Central memory CD4-positive, alpha-beta T cell (primary cell): ENCODE results near the gene SFT2D2.
A peak's percentile ranks its signal among the peaks of the same experiment; 100 is the strongest.

Source experiments
- DNase-seq: peaks from one replicate; pipeline ENCODE4 v3.0.0; 2022

SFT2D2 gene

DNA sequence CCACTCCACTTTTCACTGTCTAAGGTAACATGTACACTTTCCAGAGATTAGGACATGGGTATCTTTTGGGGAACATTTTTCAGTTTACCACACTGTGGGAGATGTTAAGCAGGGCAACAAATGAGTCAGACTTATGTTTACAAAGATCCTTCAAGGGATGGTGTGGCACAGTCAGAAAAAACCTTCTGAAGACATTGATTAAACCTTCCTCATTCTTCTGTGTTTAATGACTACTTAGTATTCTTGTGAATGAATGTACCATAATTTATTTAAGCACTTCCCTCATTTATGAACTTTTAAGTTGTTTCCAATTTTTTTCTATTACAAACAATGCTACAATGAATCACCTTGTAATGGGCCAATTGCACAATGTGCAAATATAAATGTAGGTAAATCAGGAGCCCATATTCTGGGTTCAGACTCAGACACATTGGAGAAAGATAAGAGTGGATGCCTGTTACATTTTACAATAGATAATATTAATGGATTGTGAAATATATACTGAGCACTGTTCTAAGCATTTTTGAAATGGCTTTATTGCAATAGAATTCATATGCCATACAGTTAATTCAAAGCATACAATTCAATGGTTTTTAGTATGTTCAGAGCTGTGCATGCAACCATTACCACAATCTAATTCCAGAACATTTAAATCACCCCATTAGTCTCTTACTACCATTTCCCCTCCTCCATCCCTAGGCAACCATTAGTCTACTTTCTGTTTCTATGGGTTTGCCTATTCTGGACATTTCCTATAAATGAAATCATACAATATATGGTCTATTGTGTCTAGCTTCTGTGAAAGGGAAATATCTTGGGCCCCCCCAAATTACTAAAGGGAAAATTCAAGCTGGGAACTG is 1.9 kb upstream of the SFT2D2 start:
- DNase-seq, result no peak

DNA sequence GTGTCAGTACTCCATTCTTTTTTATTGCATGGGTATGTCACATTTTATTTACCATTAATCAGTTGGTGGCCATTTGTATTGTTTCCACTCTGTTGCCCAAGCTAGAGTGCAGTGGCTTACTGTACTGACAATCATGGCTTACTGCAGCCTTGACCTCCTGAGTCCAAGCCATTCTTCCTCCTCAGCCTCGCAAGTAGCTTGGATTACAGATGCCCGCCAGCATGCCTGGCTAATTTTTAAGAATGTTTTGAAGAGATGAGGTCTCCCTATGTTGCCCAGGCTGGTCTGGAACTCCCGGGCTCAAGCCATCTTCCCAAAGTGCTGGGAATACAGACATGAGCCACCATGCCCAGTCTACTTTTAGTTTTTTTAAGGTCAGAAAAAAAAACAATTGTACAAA is 813 bp upstream of the SFT2D2 start:
- DNase-seq, result no peak

DNA sequence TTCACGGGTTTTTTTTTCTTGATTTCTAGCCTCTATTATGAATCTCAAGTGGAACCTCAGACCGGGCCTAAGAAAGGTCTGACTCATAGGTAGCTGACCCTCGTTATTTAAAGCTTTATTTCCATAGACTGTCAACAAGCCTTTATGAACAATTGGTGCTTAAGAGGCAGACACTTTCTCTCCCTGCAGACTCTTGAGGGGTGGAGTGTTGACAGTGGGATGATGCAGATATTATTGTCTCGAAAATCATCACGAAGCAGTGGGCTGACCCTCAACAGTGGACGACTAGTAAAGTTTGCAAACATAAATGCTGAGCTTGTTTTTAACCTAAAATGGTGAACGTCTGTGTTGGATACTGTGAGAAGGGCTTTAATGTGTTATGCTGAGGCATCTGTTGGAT is 1.8 kb downstream of the SFT2D2 start:
- no peak for DNase-seq

DNA sequence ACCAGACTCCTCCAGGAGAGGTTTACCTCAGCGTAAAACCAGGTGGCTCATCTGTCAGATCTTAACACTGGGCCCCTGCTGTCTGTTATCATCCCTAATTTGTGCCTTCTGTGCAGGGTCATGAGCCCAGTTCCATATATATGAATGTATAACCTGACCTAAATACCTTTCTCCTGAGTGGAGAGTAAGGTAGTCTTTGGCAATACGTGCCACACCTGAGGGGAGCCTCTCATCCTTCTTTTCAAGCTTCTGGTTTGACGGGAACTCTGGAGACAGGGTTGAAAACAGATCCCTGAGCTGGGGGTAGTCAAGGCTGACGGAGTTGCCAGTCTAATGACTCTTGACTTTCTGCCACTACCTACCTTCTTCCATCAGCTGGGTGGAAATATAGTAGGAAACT is 4.1 kb downstream of the SFT2D2 start:
- no peak for DNase-seq

DNA sequence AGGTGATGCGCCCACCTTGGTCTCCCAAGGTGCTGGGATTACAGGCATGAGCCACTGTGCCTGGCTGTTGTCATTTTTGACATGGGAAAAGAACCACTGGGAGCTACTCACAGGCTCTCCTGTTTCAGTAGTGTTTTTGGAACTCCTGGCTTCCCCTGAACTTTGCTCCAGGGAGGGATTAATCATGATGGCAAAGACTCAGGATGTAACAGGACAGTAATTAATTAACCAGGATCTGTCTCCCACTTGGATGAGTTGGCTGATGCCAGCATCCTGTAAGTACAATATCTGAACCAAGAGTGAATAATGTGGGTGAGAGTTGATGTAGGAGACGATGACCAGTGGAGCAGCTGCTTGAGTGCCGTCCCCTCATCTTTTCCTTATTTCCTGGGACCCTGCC is 4.9 kb downstream of the SFT2D2 start:
- no peak for DNase-seq

DNA sequence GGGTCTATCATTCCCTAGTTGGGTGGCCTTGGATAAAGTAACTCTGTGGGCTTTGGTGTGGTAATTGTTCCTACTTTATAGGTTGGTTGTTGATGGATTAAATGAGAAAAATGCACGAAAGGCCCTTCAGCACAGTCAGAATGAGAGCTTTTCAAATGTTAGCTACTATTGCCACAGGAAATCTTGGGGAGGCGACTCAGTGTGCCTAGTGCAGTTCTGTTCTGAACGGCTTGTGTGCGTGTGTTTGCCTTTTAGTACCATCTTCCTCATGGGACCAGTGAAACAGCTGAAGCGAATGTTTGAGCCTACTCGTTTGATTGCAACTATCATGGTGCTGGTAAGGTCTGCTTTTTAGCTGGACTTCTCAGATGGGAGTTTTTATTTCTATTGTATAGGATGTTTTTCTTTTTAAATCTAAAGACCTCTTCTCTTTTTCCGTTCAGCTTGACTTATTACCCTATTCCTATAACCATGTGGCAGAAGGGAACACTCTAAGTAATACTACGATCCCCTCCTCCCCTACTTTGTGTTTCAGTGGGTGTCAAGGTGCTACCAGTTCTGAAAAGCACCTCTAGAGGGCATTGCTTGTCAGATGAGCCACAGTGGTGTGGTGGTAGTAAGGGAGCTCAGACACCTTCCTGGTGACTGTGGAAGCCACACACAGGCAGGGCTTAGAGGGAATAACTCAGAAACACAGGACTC is 9.2 kb downstream of the SFT2D2 start:
- peak; percentile 38 for DNase-seq

DNA sequence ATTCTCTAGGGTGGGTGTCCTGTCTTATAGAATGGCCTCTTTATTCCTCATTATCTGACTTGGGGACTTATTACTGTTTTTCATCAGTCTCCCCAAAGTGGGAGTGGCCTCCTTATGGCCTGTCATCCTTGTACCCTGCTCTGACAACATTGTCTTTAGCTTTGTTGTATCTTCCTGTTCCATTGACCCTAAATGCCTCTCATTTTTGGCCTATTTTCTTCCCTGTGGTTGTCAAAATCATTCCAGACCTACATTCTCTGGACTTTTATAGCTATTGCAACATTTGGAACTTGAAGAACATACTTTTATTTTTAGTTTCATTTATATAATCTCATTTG is 9.7 kb downstream of the SFT2D2 start:
- no peak for DNase-seq

DNA sequence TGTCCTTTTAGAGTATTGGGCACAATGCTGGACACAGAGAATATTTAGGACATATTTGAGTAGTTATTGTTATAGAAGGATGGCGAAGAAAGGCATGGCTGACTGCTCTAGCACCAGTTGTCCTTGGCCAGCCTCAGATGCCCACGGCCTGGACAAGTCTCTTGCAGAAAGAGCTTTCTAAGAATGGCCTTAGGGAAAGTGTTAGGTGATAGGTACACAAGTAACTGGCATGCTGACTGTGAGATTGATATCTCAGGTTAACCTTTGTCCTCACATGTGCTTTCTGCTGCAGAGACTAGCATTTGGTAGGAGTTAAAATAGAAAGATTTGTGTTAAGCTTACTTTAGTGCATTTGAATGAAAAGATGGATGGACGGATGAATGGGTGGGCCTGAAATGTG is 10.1 kb downstream of the SFT2D2 start:
- DNase-seq, result no peak

DNA sequence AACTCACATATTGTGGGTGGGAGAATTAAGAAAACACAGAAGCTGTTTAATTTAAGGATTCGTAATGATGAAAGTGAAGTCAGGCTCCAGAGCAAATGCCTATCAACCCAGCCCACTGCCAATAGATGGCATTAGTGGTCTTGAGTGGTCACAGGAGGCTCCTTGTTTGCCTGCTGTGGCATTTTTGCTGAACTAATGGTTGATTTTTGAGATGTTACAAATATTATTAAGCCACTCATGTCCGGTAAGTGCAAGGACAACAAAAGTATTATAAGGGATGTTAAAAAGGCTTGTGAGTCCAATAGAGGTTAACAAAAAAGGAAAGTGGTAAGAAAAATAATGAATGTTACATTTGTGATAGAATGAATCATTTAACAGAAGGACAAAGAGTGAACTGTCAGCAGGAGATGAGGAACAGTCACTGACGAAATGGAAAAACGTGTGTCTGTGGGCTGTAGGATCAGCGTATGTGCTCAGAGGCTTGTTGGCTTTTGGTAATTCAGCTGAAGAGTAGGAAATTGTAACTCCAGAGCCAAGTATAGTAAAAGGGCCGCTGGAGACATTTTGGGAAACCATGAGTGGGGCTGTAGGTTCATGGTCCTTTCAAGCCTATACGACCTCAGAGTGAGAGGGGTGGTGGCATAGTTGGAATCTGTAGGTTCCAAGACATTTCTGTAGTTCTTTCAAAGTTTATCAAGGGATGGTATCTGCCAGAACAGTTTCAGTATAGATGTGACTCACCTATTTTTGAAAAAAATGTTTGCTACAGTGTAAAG is 11.2 kb downstream of the SFT2D2 start:
- DNase-seq, result no peak

DNA sequence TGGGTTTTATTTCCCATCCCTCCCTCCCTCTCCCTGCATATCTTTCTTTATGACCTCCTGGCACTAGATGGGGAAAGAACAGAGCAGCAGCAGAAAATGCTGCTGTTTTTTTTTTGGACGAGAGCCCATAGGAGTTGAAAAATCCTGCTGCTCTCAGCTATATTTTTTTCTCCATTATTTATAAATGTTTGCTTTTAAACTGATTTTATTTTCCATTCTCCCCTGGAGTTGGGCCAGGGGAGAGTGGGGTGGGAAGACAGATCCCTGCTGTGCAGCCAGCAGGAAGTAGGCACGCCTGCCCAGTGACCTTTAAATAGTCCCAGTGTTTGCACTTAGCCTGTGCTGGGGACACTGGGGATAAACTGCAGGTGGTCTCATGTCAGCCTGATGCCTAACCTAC is 17.4 kb downstream of the SFT2D2 start:
- no peak for DNase-seq

DNA sequence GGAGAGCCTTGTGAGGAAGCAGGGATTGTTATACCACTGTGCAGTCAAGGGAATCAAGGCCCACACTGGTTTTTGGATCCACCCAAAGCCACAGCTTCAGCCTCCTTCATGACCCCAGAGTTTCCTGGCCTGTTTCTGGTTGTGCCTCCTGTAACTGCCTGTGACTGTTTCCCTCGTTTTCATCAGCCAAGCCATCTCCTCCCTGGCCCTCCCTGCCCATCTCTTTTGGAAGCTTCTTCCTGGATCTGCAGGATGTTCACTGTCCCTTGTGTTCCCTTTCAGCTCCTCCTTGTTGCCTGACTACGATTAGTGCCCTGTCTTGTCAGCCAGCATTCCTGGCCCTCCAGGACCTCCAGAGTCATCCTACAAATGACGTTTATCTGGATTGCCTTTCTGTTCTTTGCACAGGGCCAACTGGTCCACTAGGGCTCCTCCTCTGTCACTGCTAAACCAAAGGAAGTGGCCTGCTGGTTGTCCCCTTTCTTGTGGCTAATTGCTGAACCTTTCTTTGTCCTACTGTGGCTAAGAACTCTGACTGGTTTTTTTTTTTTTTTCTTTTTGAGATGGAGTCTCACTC is 17.9 kb downstream of the SFT2D2 start:
- DNase-seq, result no peak

DNA sequence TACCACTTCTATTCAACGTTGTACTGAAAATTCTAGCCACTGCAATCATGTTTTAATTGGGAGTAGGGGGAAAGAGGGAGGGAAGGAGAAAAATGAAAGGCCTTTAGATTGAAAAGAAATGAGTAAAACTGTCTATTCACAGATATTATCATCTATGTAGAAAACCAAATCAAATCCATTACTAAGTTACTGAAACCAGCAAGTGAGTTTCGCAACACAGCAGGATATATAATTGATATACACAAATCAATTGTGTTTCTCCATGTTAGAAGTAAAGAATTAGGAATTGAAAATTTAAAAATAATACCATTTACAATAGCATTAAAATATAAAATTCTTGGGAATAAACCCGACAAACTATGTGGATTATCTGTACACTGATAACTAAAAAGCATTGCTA is 19.2 kb downstream of the SFT2D2 start:
- DNase-seq, result no peak

DNA sequence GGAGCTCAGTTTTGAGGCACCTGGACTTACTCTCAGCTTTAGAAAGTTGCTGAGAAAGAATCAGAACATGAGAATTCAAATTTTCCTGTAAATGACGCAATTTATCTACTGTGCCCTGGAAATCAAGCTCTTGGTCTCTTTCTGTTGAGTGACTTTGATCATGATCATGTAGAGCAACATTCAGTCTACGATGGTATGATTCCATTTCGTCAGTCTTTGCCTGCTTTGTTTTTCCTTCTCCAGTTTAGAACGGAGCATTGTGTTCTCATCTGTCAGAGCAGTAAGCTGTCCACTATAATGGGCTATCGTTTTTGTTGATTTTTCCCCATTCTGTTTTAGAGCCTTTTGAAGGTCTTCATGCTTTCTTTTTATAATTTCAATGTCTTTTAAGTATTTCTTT is 20.7 kb downstream of the SFT2D2 start:
- no peak for DNase-seq

DNA sequence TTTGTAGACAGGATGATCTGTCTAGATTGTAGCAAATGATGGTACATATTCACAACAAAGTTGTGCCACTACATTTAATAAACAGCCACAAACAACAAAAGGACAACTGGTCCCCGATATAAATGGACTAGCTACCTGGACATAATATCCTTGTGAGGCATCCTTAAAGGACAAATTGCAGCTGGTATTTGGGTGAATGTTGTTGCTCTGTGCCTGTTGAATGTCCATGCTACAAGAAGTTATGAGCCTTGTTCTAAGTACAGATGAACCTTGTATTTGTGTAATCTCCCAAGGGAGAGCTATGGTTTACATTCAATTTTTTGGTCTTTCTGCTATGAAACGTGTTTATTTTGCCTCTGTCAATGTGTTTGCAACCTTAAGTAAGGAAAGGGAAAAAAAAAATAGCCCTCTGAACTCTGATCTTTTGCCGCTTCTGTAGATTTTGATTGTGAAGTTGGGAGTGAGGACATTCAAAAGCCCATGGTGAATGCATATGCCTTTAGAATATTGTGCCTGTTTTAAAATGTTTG is 26.5 kb downstream of the SFT2D2 start:
- DNase-seq, result no peak

DNA sequence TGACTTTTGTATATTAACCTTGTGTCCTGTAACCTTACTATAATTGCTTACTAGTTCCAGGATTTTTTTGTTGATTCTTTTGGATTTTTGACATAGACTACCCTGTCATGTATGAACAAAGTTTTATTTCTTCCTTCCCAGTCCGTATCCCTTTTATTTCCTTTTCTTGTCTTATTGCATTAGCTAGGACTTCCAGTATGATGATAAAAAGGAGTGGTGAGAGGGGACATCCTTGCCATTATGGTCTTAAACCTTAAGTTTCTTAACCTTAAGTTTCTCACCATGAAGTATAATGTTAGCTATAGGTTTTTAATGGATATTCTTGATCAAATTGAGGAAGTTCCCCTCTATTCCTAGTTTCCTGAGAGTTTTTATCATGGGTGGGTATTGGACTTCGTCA is 30.4 kb downstream of the SFT2D2 start:
- DNase-seq, result no peak

DNA sequence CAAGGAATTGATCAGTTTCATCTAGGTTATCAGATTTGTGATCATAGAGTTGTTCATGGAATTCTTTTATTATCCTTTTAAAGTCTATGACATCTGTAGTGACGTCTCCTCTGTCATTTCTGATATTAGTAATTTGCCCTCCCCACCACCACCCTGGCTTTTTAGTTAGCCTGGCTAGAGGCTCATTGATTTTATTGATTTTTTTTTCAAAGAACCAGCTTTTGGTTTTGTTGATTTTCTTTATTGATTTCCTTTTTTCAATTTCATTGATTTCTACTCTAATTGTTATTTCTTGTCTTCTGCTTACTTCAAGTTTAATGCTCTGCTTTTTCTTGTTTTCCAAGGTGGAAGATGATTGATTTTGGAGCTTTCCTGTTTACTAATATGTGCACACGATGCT is 31.6 kb downstream of the SFT2D2 start:
- no peak for DNase-seq

DNA sequence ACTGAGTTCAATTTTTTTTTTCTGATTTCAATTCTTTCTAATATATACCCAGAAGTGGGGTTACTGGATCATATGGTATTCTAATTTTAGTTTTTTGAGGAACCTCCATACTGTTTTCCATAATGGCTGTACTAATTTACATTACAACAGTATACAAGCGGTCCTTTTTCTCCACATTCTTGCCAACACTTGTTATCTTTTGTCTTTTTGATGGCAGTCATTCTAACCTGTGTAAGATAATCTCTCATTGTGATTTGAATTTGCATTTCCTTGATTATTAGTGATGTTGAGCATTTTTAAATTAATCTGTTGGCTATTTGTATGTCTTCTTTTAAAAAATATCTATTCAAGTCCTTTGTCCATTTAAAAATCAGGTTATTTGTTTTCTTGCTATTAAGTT is 33.8 kb downstream of the SFT2D2 start:
- DNase-seq, result no peak

DNA sequence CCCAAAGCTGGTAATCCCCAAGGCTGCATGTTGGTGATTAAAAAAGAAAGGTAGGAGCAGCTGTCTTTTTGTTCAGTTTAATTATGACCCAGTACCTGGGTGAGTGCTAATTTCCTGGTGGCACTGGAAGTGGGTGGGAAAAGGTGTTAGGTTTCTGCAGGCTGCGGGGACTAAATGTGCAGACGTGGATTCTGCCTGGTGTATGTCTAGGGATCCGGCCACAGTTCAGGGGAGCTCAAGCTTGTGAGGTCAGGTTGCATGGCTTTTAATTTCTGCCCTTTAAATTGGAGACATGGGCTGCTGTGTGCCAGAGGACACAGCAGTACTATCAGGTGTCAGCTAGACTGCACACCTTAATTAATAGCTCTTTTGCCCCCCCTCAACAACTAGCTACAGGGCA is 34.6 kb downstream of the SFT2D2 start:
- DNase-seq, result no peak

DNA sequence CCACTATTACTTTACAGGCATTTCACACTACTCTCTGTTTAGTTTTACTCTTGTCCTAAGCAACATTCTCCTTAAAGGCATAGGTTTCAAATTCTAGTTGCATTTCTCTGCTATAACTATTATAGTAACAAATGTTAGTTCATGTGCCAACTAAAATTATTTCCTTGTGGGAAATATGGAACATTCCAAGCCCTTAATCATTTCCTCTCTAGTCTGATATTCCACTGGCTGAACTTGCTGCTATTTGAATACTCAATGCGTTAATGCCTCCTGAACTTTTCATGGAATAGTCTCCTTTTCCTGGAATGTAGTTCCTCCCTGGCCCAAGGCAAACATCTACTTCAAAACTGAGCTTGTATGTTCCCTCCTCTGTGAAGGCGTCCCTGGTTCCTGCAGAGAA is 35.6 kb downstream of the SFT2D2 start:
- DNase-seq, result no peak

DNA sequence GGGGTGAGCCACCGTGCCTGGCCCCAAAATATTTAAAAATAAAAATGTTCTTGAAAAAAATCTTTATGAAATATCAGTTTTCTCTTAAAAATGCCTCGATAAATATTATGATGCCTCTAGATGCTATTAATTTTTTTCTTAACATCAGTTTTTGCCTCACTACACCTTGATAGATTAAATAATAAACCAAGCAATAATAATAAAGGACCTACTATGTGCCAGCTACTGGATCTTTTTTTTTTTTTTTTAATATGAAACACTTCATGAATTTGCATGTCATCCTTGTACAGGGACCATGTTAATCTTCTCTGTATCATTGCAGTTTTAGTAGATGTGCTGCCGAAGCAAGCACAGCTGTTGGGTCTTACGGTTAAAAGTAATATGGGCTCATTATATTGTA is 37.3 kb downstream of the SFT2D2 start:
- DNase-seq, result no peak

DNA sequence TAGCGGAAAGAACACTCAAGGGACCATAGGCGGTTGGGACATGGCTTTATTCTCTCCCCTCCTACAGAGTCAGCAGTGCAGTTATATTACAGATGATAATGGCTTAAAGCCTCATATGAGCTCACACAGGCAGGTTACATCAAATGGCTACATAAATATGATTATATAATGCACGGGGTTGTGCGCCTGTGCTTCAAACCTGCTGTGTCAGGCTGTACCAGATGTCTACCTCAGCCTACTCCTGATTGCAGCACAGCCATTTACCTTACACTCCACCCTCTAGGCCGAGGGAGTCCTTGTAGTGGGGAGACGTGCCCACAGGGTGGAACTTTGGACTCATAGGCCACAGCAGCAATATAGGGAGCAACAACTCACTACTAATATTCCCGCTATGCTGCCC is 38.5 kb downstream of the SFT2D2 start:
- no peak for DNase-seq

DNA sequence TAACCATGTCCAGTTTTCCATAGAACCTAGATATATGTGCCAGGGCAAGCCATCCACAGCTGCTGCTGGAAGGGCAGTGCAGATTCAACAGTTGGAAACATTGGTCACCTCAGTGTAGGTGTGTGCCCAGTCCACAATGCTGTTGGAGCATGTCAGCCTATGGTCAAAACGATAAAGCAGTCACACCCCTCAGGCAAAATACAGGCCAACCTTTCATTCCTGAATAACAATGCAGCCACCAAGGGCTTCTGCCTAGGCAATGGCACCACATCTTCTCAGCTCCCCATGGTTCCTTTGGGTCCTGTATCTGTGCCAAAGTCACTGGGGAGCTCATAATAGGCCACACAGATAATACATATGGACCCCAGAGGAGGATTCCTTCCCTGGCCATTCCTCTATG is 39.8 kb downstream of the SFT2D2 start:
- no peak for DNase-seq

DNA sequence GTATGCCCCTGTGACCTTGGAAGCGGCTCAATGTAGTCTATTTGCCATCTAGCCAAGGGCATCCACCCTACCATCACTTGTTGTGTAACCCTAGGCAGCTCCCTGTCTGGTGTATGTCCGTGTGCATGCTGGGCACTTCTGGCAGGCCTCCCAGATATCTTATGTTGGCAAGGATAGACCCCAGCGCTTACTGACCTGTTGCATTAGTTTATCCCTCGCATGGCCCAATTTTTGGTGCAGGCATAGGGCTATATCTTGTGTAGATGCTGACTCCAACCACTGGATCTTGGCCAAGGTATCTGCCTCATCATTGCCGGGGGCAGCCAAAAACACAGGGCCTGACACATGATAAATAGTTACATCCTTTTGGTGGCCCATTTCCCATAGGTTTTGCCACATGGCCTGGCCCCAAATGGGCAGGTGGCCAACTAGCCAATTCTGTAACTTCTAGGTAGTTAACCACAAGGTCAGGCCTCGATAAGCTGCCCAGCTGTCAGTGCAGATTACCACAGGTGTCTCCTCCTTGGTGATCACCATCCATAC is 40.9 kb downstream of the SFT2D2 start:
- no peak for DNase-seq
